H1 (cell line): ENCODE data around the gene STBD1. TPM values are rescaled to one million over a fixed set of nuclear protein-coding genes. Genes with fewer than 3 reads are reported as not detected.

ENCODE experiments used
- ATF3 ChIP-seq: IDR thresholded peaks from 2 replicates; pipeline ENCODE4 v1.6.1; 2011; ENCODE audit warnings: low read depth, mild to moderate bottlenecking, low read length; ENCODE audit not compliant: insufficient read depth
- CHD7 ChIP-seq: fragments of 300-600 bp; sonication (generic); IDR thresholded peaks from 2 replicates; pipeline ENCODE4 v1.7.1; 2012; ENCODE audit warnings: low read length, moderate library complexity, mild to moderate bottlenecking, inconsistent platforms; ENCODE audit not compliant: insufficient replicate concordance
- GABPA ChIP-seq: IDR thresholded peaks from 2 replicates; pipeline ENCODE4 v1.6.1; 2011; ENCODE audit warnings: mild to moderate bottlenecking, low read length, moderate library complexity, borderline replicate concordance; ENCODE audit not compliant: insufficient read depth
- HDAC6 ChIP-seq: IDR thresholded peaks from one replicate; pipeline ENCODE4 v1.7.1; 2012; ENCODE audit warnings: low read depth, mild to moderate bottlenecking, inconsistent platforms, low read length, moderate library complexity
- KDM5A ChIP-seq: fragments of 200-600 bp; IDR thresholded peaks from 2 replicates; pipeline ENCODE4 v1.7.1; 2012; ENCODE audit warnings: mild to moderate bottlenecking, low read length, inconsistent platforms, mixed read lengths
- POLR2A ChIP-seq, 2 experiments: IDR thresholded peaks; 1 replicate in 1 of 2; 2 replicates in 1 of 2; pipeline ENCODE4 v1.6.1; 2011; ENCODE audit warnings: low read depth in 2 of 2, low read length in 2 of 2, mild to moderate bottlenecking in 2 of 2; ENCODE audit errors: control extremely low read depth in 1 of 2
- RNF2 ChIP-seq: fragments of 200-900, 300-1000 bp; sonication (generic); IDR thresholded peaks from 2 replicates; pipeline ENCODE4 v1.7.1; 2016; ENCODE audit warnings: borderline replicate concordance, low read depth, mild to moderate bottlenecking, antibody characterized with exemption, low read length; ENCODE audit not compliant: poor library complexity, severe bottlenecking; ENCODE audit errors: missing control alignments
- SIN3A ChIP-seq, 2 experiments: IDR thresholded peaks in 1 of 2; conservative IDR thresholded peaks in 1 of 2; 2 replicates each; pipeline ENCODE4 v1.6.1; 2011 to 2012; ENCODE audit warnings: low read length in 2 of 2, improper control_type of control experiment in 1 of 2, low read depth in 1 of 2, mild to moderate bottlenecking in 1 of 2
- USF2 ChIP-seq: IDR thresholded peaks from 2 replicates; pipeline ENCODE4 v1.6.1; 2011; ENCODE audit warnings: low read length, improper control_type of control experiment
- polyA plus RNA-seq, 7 experiments: library from polyadenylated mRNA; depleted of rRNA in 3 of 7; stranded (reverse) in 5 of 7; unstranded in 2 of 7; fragments of >200 nt in 5 of 7; fragments of 200-250 nt in 2 of 7; gene quantifications; 1 replicate in 5 of 7; 2 replicates in 1 of 7; 4 replicates in 1 of 7; pipeline versions ENCODE4 v1.2.1 to v1.2.3, GENCODE V29; 2011 to 2013; ENCODE audit warnings: missing spikeins in 2 of 7, mixed read lengths in 2 of 7
- total RNA-seq: library from RNA; stranded (reverse); fragmentation: NEBNext Ultra II Directional; extraction: Animal tissue kit (Norgen Biotek cat#: 25700); gene quantifications from 2 replicates; pipeline ENCODE4 v1.2.1, GENCODE V29; 2021

Gene STBD1
- total and polyA plus RNA-seq, 2 of the 8 experiments (the other 6 are each of a cell fraction or from before 2014, with no cell fraction given), result 0.45 to 1.7 TPM

- TF ChIP-seq CHD7 (no peak), RNF2 (no peak), SIN3A (conservative IDR thresholded peaks at IDR 0.05 in 1 of 2, IDR thresholded peaks at IDR 0.05 in 1 of 2; ENCODE audit: low read depth in 1 of 2, low read length in 2 of 2) (no peak), GABPA (no peak), KDM5A (no peak), HDAC6 (no peak), USF2 (no peak), ATF3 (no peak), POLR2A (IDR thresholded peaks at IDR 0.05; ENCODE audit: control extremely low read depth in 1 of 2, low read depth in 2 of 2, low read length in 2 of 2) (no peak)
Measured at GRCh38 chr4:76342191-76342590, 35.7 kb downstream of the STBD1 start (continued).
